ENCODE measurements around the gene HLA-DMB.
A peak's percentile ranks its signal among the peaks of the same experiment; 100 is the strongest.

HLA-DMB gene

GRCh38 chr6:32971581-32972352 is 30.9 kb upstream of the HLA-DMB start:
- DNase-seq (ENCODE audit: low spot score) = peak; percentile 96

- DNase-seq (ENCODE audit: low spot score) = no peak
Measured at GRCh38 chr6:32971242-32971580, 30.4 kb upstream of the HLA-DMB start.

GRCh38 chr6:32970413-32971241 is 29.8 kb upstream of the HLA-DMB start:
- DNase-seq (ENCODE audit: low spot score) = peak; percentile 85

- DNase-seq (ENCODE audit: low spot score) = peak; percentile 79
Measured at GRCh38 chr6:32969685-32970412, 29.0 kb upstream of the HLA-DMB start.

DNA sequence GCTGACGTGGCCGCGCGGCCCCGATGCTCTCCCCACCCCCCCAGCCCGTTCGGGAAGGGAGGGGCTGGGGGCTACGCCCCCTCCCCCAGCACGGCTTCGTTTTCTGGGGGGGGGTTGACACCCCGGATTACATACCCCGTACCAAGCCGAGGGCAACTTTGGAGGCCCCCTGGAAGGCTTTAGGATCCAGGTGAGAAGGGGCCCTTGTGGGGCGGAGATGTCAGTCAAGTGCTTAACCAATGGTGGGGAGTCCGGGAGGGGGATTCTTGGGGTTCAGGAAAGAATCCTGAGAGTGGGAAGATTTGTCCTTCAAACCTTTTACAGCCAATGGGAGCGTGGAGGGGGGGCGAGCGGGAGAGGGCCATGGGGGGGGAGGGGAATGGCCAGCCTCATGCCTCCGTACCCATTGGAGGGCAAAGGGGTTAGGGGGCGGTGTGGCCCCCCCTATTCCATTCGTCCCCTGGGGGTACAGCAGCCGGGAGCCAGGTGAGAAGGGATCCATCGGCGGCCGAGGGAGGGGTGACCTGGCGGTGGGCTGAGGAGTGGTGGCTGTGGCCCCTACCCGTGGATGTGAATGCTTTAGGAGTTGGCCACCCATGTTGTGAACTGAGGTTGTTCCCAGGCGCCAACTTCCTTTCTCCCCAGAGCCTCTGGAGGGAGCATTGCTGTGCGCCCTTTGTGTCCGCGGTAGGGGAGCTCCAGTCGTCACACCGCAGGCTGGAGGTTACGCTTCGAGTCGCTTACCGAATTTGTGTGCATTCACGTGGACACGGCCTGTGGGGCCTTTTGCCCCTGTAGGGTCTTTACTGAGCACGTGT is 28.2 kb upstream of the HLA-DMB start:
- DNase-seq (ENCODE audit: low spot score) = peak; percentile 52

DNA sequence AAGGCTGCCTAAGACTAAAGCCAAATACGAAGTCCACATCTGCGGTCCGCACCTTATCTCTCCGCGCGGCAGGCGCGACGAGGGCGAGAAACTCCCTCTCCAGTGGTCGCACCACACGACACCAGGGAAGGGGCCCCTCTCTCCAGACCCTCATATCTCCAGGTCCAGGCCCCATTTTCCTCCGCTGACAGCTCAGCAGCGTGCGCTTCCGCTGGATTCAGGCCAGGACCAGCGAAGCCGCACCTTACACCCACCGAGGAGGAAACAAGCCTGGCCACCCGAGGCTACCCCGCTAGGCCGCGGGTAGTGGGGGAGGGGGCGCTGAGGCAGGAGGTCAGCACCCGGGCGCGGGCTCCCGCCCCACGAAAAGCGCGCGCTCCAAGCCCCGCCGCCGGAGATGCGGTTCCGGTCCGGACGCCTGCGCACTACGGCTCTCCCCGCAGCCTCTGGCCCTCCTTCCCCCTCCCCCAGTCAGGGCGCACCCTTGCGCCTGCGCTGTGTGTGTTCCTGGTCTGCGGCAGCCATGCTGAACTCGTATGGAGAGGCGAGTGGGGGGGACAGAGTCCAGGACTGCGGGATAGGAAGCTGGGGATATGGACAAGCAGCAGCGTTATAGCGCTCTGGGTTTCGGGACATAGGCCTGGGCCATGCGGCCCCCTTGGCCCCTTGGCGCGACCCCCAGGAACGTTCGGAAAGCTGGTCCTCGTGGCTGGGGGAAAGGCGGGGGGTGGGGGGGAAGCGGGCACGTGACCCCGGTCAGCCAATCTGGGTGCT is 27.5 kb upstream of the HLA-DMB start, which contains the start of gene BRD2:
Gene BRD2 (plus strand): TSS at position 502 of the 774 bp plus-strand sequence. CDS start 4,305 bp downstream, outside the sequence.
- peak; percentile 94 for DNase-seq (ENCODE audit: low spot score)

DNA sequence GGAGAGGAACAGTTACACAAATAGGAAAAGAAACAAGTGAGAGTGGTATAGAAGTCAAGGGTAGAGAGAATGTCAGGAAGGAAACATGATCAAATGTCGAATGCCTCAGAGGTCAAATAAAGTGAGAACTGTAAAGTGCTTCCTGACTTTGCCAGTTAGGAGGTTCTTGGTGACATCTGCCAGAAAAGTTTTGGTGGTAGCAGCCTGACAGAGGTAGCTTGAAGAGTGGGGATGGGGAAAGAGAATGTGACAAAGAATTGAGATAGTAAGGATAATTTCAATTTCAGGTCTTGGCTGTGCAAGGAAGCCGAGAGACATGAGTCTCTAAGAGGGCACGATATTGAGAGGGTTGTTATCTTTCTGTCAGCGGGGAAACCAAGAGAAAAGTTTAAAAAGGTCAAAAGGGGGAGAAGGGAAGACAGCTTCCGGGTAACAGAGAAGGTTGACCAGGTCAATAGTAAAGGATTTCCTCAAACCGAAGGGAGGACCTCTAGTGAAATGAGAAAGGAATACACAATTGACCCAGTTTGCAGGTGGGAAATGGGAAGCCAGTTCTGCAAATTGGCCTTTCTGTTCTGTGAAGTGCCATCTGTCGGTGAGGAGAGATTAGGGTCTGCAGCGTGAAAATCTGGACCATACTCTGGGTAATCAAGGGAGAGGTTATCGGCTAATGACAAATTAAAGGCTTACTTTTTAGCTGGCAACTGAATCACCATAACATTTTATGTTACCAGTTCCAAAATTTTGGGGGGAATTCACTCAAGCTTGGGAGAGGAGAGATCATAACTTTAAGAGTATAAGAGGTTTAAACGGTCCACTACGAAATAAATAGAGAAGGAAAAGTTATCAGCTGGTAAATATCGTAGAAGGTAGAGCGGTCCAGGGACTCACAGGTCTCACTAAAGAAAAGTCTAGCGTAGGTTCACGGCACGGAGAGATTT is 26.6 kb upstream of the HLA-DMB start:
- DNase-seq (ENCODE audit: low spot score) = no peak

- no peak for DNase-seq (ENCODE audit: low spot score)
Measured at GRCh38 chr6:32964776-32965175, 23.9 kb upstream of the HLA-DMB start.

GRCh38 chr6:32963866-32964265 is 23.0 kb upstream of the HLA-DMB start:
- DNase-seq (ENCODE audit: low spot score) = no peak

GRCh38 chr6:32962213-32962826 is 21.5 kb upstream of the HLA-DMB start:
- no peak for DNase-seq (ENCODE audit: low spot score)

DNA sequence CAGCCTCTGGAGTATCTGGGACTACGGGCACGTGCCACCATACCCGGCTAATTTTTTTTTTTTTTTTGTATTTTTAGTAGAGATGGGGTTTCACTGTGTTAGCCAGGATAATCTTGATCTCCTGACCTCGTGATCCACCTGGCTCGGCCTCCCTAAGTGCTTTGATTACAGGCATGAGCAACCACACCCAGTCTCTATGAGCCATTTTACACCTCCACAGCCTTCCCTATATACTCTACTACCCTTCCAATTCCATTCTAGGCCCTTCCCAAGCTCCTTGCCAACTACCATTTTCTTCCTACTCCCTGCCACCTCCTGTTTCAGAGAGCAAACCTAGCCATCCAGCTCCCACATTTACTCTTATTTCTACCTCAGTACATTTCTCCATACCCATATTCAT is 19.7 kb upstream of the HLA-DMB start:
- no peak for DNase-seq (ENCODE audit: low spot score)

DNA sequence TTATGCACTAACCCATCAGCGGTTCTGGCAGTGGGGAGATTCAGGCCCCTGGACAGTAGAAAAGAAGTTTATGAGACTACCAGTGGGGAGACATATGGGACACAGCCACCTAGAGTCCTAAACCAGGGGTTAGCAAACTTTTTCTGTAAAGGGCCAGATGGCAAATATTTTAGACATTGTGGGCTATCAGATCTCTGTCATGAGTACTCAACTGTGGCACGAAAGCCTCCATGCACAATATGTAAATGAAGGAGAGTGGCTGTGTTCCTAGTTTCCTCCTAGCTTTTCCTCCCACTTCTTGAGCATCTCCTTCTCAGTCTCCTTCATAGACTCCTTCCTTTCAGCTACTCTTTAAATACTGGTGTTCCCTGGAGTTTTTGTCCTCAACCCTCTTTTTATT is 15.3 kb upstream of the HLA-DMB start:
- DNase-seq (ENCODE audit: low spot score) = no peak

DNA sequence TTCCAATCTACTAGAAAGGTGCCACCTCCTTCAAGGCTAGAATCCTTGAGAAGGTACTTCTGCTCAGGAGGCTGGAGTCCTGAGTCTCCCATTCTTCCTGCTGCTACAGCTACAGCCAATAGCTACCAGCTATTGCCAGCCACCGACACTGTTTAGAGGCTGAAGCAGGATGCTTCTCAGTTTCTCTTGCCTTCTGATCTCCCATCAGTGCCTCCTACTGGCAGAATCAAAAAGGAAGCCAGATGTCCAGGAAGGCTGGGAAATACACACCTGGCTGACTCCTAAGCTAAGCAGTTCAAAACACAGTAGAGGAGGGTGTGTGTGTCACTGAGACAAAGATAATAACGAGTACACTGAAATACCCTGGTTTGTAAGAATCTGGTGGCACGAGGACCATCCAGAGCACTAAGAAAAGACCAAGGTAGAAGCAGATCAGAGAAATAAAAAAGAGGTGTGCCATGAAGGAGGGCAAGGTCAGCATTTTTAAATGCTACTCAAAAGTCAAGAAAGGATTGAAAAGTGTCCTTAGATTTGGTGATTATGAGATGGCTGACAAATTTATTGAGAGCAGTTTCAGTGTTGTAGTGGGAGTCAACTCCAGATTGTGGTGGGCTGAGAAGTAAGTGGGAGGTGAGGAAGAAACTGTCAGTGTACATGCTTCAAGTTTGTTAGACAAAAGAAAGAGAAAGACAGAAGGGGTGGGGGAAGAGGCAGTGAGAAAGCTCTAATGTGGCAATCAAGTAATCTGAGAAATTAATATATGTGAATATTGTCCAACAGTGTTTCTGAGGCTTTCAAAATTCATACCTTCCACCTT is 14.4 kb upstream of the HLA-DMB start:
- no peak for DNase-seq (ENCODE audit: low spot score)

DNA sequence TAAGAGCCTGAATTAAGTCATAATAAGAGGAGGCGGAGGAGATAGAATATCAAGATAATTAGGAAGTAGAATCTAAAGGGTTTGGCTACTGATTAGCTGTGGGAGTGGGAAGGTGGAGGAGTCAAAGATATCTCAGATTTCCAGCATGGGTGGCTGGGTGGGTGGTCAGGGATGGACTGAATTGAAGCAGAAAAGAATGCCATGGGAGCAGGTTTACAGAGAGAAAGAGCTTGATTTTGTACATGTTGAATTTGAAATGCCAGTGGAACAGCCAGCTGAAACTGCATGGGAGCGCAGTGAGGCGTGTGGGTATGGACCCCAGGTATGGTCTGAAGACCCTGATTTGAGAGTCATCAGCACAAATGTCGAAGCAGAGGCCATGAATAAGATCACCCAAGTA is 13.4 kb upstream of the HLA-DMB start:
- DNase-seq (ENCODE audit: low spot score) = no peak

- DNase-seq (ENCODE audit: low spot score) = no peak
Measured at GRCh38 chr6:32953775-32954174, 12.9 kb upstream of the HLA-DMB start.

DNA sequence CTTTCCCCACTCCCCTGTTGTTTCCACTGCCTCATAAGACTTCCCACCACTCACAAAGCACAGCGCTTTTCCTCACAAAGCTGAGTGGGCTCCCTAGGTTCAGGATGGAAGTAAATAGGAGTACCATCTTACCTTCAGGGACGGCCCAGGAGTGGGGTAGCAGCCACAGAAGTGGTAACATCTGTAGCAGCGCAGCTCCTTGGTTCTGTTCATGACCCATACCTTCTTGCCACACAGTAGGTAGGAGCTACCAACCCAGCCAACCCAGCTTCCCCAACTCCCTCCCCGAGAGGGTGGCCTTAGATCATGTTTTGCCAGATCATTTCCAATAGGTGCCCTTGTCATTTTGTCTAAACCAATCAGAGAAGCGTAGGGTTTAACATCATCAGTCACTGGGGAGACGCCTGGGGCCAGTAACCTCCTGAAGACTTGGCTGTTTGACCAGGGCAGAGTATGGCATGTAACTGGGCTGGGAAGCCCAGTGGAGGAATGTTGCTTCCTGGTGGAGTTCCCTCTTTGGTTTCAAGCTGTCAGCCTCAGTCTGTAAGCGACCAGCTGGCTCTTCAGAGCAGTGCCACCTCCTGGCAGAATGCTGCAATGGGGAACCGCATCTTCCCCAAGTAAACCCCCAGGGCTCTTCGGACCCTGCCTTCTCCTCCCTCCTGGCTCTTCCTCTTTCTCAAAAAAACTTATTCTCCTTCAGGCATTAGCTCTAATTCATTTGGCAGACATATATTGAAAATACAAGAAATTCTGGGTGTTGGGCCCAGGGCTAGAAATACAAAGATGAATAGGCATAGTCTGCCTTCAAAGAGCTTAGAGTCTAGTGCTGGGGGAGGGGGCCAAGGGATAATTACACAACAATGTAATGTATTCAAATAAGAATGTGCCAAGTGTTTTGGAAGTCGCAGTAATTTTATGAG is 12.2 kb upstream of the HLA-DMB start, which contains the start of gene HLA-DMA:
Gene HLA-DMA (minus strand): TSS at position 281 of the 923 bp plus-strand sequence. CDS start 61 bp downstream, at position 220.
- DNase-seq (ENCODE audit: low spot score) = peak; percentile 78

GRCh38 chr6:32950449-32950848 is 9.6 kb upstream of the HLA-DMB start:
- no peak for DNase-seq (ENCODE audit: low spot score)
